Suppressor macrophage treated with lipopolysaccharide for 1 hour (primary cell): ENCODE results near the gene TOP1.

Experiments used
- DNase-seq, 3 donors: peaks; one replicate each; pipeline ENCODE4 v3.0.0-alpha.2; 2020 to 2022

TOP1 gene

DNA sequence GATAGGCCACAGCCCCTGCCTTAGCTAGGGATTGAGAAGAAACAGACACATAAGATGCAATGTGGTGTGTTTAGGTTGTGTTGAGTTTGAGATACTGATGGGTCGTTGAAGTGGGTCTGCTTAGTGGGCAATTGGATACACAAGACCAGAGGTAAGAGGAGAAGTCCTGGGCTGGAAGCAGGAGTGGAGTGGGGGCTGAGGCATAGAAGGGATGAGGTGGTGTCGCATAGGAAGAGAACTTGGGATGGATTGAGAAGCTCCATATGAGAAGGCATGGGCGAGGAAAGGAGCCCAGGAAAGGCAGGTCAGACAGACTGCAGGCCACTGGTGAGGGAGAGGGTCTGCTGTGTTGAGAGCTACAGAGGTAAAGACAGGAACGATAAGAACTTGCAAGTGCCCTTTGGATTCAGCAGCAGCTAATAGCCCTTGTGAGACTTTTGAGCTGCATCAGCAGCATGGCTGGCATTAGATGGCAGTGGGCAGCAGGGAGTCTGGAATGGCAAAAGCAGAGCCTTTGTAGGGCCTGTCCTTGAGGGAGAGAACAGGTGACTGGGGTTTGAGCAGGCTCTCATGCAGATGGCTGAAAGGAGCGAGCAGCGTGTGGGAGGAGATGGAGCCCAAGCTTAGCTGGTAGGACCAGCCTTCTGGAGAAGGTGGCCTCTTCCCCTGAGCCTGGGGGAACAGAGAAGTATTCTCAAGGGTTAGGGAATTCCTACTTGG, 141.9 kb downstream of the TOP1 start:
- DNase-seq, result no peak

DNA sequence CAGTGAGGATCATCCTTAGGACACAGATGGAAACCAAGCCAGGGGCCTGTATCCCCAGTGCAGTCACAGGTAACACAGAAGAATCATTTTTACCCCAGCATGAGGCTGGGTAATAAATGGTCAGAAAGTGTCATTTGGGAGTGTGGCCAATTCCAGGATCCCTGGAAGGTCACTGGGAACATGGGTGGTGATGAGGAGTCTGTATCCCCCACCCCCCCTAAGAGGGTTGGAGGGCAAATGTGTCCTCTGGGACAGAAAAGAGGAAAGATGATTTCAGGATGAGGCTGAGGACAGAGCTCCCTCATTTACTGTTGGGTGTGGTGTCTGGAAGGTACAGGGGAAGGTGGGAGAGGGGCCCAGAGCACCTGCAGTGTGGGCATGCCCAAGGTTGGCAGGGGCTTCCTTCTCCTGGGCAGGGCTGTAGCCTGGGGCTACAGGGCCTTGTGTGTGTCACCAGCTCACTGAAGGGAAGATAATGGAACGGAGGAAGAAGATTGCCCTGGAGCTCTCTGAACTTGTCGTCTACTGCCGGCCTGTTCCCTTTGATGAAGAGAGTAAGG, 143.2 kb downstream of the TOP1 start:
- DNase-seq, result no peak

DNA sequence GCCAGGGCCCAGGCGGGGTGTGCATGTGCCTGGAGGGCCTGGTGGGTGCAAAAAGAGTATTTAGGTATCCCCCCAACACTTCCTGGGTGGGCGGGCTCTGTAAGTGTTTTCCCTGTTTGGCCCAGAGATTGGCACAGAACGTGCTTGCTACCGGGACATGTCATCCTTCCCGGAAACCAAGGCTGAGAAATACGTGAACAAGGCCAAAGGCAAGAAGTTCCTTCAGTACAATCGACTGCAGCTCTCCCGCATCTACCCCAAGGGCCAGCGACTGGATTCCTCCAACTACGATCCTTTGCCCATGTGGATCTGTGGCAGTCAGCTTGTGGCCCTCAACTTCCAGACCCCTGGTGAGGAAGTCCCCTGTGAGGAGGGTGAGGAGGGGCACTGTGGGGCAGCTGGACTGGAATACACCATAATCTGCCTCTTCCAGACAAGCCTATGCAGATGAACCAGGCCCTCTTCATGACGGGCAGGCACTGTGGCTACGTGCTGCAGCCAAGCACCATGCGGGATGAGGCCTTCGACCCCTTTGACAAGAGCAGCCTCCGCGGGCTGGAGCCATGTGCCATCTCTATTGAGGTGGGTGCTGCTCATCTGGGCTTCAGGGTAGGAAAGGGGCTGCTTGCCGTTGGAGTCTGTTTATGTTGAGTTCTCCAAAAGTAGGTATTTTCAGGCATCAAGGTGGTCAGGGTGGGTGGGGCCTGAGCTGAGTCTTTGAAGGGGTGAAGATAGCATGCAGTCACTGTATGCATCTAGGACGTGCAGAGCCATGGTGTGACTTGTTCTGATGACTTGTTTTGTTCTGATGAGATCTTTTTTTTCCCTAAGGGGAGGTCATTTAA, 143.9 kb downstream of the TOP1 start:
- DNase-seq, result no peak

- DNase-seq, result peak; percentile 68 to 82 (median 76)
Observed at GRCh38 chr20:41173161-41173721, 144.6 kb downstream of the TOP1 start.

DNA sequence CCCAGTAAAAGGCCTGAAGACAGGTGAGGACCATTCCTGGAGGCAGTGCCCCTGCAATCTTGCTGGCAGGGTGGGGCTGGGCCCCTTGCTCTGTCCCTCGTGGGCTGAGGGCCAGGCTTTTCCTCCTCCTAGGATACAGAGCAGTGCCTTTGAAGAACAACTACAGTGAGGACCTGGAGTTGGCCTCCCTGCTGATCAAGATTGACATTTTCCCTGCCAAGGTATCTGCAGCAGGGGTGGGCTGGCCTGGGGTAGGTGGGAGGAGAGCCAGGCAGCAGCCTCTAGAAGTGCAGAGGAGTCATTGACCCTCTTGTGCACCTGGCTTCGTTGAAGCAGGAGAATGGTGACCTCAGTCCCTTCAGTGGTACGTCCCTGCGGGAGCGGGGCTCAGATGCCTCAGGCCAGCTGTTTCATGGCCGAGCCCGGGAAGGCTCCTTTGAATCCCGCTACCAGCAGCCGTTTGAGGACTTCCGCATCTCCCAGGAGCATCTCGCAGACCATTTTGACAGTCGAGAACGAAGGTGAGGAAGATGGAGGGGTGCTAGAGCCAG, 145.2 kb downstream of the TOP1 start:
- no peak for DNase-seq
